WTC11 (cell line): Measurements from ENCODE around the gene ADAT1. TPM values are rescaled to one million over a fixed set of nuclear protein-coding genes. Genes with fewer than 3 reads are reported as not detected.

ENCODE experiments used
- ATAC-seq: fragments of 200-7000 bp; cut with Tn5 transposase; 2 replicates; pipeline ENCODE4 v1.10.0; 2021; ENCODE audit warnings: mild to moderate bottlenecking, moderate library complexity
- CTCF ChIA-PET: fragments of 300-600 bp; sonication (Branson Sonifier 250); formaldehyde crosslinking; loops from one replicate; lab custom pipeline; 2021; ENCODE audit warnings: antibody characterized with exemption; lab: Charles Lee
- POLR2A ChIA-PET: fragments of 350-600 bp; sonication (Branson Sonifier 250); formaldehyde crosslinking; loops from one replicate; lab custom pipeline; 2021; ENCODE audit warnings: antibody characterized with exemption; lab: Charles Lee
- DNase-seq: peaks from one replicate; pipeline ENCODE4 v3.0.0; 2021; ENCODE audit warnings: low spot score
- H3K27ac Mint-ChIP-seq: 2 replicates; pipeline ENCODE4 v1.8.0; 2021; ENCODE audit warnings: mixed read lengths
- H3K27me3 Mint-ChIP-seq: 2 replicates; pipeline ENCODE4 v1.8.0; 2021; ENCODE audit warnings: low read depth, mild to moderate bottlenecking, moderate library complexity, mixed read lengths
- H3K36me3 Mint-ChIP-seq: 2 replicates; pipeline ENCODE4 v1.8.0; 2021; ENCODE audit warnings: mixed read lengths
- H3K4me1 Mint-ChIP-seq: 2 replicates; pipeline ENCODE4 v1.8.0; 2022; ENCODE audit warnings: mixed read lengths
- H3K4me3 Mint-ChIP-seq: 2 replicates; pipeline ENCODE4 v1.8.0; 2021; ENCODE audit warnings: mild to moderate bottlenecking, moderate library complexity, mixed read lengths
- H3K9me3 Mint-ChIP-seq: 2 replicates; pipeline ENCODE4 v1.8.0; 2021; ENCODE audit warnings: mixed read lengths
- AFF4 ChIP-seq: sonication (generic); formaldehyde crosslinking; IDR thresholded peaks from 2 replicates; pipeline ENCODE4 v1.8.1; 2023; ENCODE audit warnings: mild to moderate bottlenecking, missing genetic modification reagents, borderline replicate concordance
- ATF1 ChIP-seq: sonication (generic); formaldehyde crosslinking; IDR thresholded peaks from 2 replicates; pipeline ENCODE4 v1.8.1; 2023; ENCODE audit warnings: mild to moderate bottlenecking, moderate library complexity, missing genetic modification reagents
- ATF6 ChIP-seq: sonication (generic); formaldehyde crosslinking; IDR thresholded peaks from 2 replicates; pipeline ENCODE4 v1.8.1; 2023; ENCODE audit warnings: mild to moderate bottlenecking, missing genetic modification reagents
- CDX4 ChIP-seq: fragments of 250-450 bp; sonication (Bioruptor Pico); IDR thresholded peaks from 2 replicates; pipeline ENCODE4 v1.9.0; 2021; ENCODE audit warnings: moderate library complexity, mild to moderate bottlenecking, inconsistent platforms, borderline replicate concordance
- ESRRA ChIP-seq: sonication (generic); formaldehyde crosslinking; IDR thresholded peaks from 2 replicates; pipeline ENCODE4 v1.8.1; 2022; ENCODE audit warnings: mild to moderate bottlenecking, missing genetic modification reagents, borderline replicate concordance
- IRF1 ChIP-seq: sonication (generic); formaldehyde crosslinking; IDR thresholded peaks from 2 replicates; pipeline ENCODE4 v1.8.0; 2023; ENCODE audit warnings: missing genetic modification reagents
- KAT7 ChIP-seq: sonication (generic); formaldehyde crosslinking; IDR thresholded peaks from 2 replicates; pipeline ENCODE4 v1.8.1; 2023; ENCODE audit warnings: missing genetic modification reagents, mild to moderate bottlenecking, borderline replicate concordance
- OVOL2 ChIP-seq: fragments of 250-450 bp; sonication (Bioruptor Pico); IDR thresholded peaks from 2 replicates; pipeline ENCODE4 v1.9.0; 2021; ENCODE audit warnings: mild to moderate bottlenecking, borderline replicate concordance
- PREB ChIP-seq: sonication (generic); formaldehyde crosslinking; IDR thresholded peaks from 2 replicates; pipeline ENCODE4 v1.8.1; 2022; ENCODE audit warnings: mild to moderate bottlenecking, missing genetic modification reagents, moderate library complexity, borderline replicate concordance
- SMAD4 ChIP-seq: sonication (generic); formaldehyde crosslinking; IDR thresholded peaks from 2 replicates; pipeline ENCODE4 v1.8.0; 2022; ENCODE audit warnings: mild to moderate bottlenecking, missing genetic modification reagents
- TCF7 ChIP-seq: sonication (generic); formaldehyde crosslinking; IDR thresholded peaks from 2 replicates; pipeline ENCODE4 v1.8.0; 2022; ENCODE audit warnings: mild to moderate bottlenecking, low read depth, missing genetic modification reagents, moderate library complexity
- TEAD1 ChIP-seq: sonication (generic); formaldehyde crosslinking; IDR thresholded peaks from 2 replicates; pipeline ENCODE4 v1.8.0; 2022; ENCODE audit warnings: mild to moderate bottlenecking, missing genetic modification reagents
- ZNF671 ChIP-seq: fragments of 250-450 bp; sonication (Bioruptor Pico); IDR thresholded peaks from 2 replicates; pipeline ENCODE4 v1.8.0; 2021; ENCODE audit warnings: mild to moderate bottlenecking
- total RNA-seq: library from RNA; stranded (reverse); gene quantifications from 3 replicates; pipeline ENCODE4 v1.2.3, GENCODE V29; 2021

The ADAT1 gene
- total RNA-seq, 1 experiment from 2014 or later, result 46.0 TPM

- POLR2A ChIA-PET, result interaction anchor here (0.6 kb wide), 1 partner anchor 133 kb away, joined by 8 read pairs; no protein-coding TSS in a partner anchor
- H3K27ac Mint-ChIP-seq, result peak overlapping the region; percentile 52
- H3K36me3 Mint-ChIP-seq, result no peaks in the 10 kb centered on the region
- CTCF ChIA-PET, result interaction anchor here (0.8 to 2.1 kb wide), 3 partner anchors 8 to 94 kb away, joined by 3 to 9 read pairs (median 5); partner anchors contain the start of gene TMEM170A
- H3K4me3 Mint-ChIP-seq, result no peak overlapping the region
- no peak for ATAC-seq
- H3K4me1 Mint-ChIP-seq, result peaks cover 39% of the 10 kb centered on the region
- peaks cover 3% of the 10 kb centered on the region; the same call in 1 of the 2 replicates for H3K27me3 Mint-ChIP-seq
- peaks cover 3% of the 10 kb centered on the region; the same call in 1 of the 2 replicates for H3K9me3 Mint-ChIP-seq
- TF ChIP-seq SMAD4 (CRISPR knock-in tag) (no peak), ZNF671 (CRISPR knock-in tag) (no peak), TEAD1 (no peak), IRF1 (CRISPR knock-in tag) (no peak), AFF4 (CRISPR knock-in tag) (no peak), CDX4 (CRISPR knock-in tag) (no peak), ATF6 (CRISPR knock-in tag) (no peak), ATF1 (CRISPR knock-in tag) (no peak), KAT7 (CRISPR knock-in tag) (no peak), ESRRA (CRISPR knock-in tag) (no peak), PREB (CRISPR knock-in tag) (no peak)
- DNase-seq, result no peak
Measured at GRCh38 chr16:75558846-75559401, 64.2 kb downstream of the ADAT1 start.

- ATAC-seq (no peak), DNase-seq (no peak)
- H3K4me1 Mint-ChIP-seq, result peaks cover 35% of the 10 kb centered on the region
- ChIA-PET POLR2A (interaction anchor here (0.8 to 1.4 kb wide), 3 partner anchors 20 to 123 kb away, joined by 3 to 6 read pairs (median 4); partner anchors contain the start of genes CFDP1 and CHST5), CTCF (interaction anchor here (0.8 to 3.1 kb wide), 4 partner anchors 21 to 67 kb away, joined by 3 to 29 read pairs (median 6); partner anchors contain the start of gene ADAT1)
- peaks cover 3% of the 10 kb centered on the region; the same call in 1 of the 2 replicates for H3K9me3 Mint-ChIP-seq
- TF ChIP-seq OVOL2 (CRISPR knock-in tag) (no peak), TCF7 (CRISPR knock-in tag) (no peak)
- H3K27me3 Mint-ChIP-seq, result peaks cover 3% of the 10 kb centered on the region; the same call in 1 of the 2 replicates
- H3K36me3 Mint-ChIP-seq, result no peaks in the 10 kb centered on the region
- peak overlapping the region; percentile 100 for H3K4me3 Mint-ChIP-seq
- H3K27ac Mint-ChIP-seq, result no peak overlapping the region
Measured at GRCh38 chr16:75556431-75556950, 66.6 kb downstream of the ADAT1 start.
